Ishikawa (cell line): ENCODE measurements around the gene CEP295NL.

Experiments
- CEBPB ChIP-seq: IDR thresholded peaks from 2 replicates; pipeline ENCODE4 v1.6.1; 2012
- EGR1 ChIP-seq: IDR thresholded peaks from 2 replicates; pipeline ENCODE4 v1.6.1; 2012
- YY1 ChIP-seq: IDR thresholded peaks from 2 replicates; pipeline ENCODE4 v1.6.1; 2012; ENCODE audit warnings: low read depth
- TF ChIP-seq, protein P1 (sequence below): IDR thresholded peaks from 2 replicates; pipeline ENCODE4 v1.6.1; 2012; ENCODE audit warnings: low read depth, mild to moderate bottlenecking

GRCh38 chr17:78944956-78945355 is 42.0 kb upstream of the CEP295NL start:
- TF ChIP-seq CEBPB (no peak), EGR1 (no peak), YY1 (no peak)
- TF ChIP-seq, protein P1, sequence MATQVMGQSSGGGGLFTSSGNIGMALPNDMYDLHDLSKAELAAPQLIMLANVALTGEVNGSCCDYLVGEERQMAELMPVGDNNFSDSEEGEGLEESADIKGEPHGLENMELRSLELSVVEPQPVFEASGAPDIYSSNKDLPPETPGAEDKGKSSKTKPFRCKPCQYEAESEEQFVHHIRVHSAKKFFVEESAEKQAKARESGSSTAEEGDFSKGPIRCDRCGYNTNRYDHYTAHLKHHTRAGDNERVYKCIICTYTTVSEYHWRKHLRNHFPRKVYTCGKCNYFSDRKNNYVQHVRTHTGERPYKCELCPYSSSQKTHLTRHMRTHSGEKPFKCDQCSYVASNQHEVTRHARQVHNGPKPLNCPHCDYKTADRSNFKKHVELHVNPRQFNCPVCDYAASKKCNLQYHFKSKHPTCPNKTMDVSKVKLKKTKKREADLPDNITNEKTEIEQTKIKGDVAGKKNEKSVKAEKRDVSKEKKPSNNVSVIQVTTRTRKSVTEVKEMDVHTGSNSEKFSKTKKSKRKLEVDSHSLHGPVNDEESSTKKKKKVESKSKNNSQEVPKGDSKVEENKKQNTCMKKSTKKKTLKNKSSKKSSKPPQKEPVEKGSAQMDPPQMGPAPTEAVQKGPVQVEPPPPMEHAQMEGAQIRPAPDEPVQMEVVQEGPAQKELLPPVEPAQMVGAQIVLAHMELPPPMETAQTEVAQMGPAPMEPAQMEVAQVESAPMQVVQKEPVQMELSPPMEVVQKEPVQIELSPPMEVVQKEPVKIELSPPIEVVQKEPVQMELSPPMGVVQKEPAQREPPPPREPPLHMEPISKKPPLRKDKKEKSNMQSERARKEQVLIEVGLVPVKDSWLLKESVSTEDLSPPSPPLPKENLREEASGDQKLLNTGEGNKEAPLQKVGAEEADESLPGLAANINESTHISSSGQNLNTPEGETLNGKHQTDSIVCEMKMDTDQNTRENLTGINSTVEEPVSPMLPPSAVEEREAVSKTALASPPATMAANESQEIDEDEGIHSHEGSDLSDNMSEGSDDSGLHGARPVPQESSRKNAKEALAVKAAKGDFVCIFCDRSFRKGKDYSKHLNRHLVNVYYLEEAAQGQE, result no peak
